HK-2 (cell line): Measurements from ENCODE around the gene PDSS1.

Source experiments
- DNase-seq: peaks from one replicate; pipeline ENCODE4 v3.0.0-alpha.2; 2018; ENCODE audit not compliant: unreplicated experiment

Gene PDSS1

GRCh38 chr10:26698909-26699308, 1.4 kb downstream of the PDSS1 start:
- no peak for DNase-seq

GRCh38 chr10:26699631-26700030, 2.1 kb downstream of the PDSS1 start:
- no peak for DNase-seq

GRCh38 chr10:26700884-26701630, 3.6 kb downstream of the PDSS1 start:
- DNase-seq = no peak

- DNase-seq = no peak
Measured at GRCh38 chr10:26703096-26703495, 5.6 kb downstream of the PDSS1 start.

GRCh38 chr10:26703974-26704373, 6.5 kb downstream of the PDSS1 start:
- DNase-seq = no peak

- DNase-seq = no peak
Measured at GRCh38 chr10:26706206-26706605, 8.7 kb downstream of the PDSS1 start.

- no peak for DNase-seq
Measured at GRCh38 chr10:26706936-26707335, 9.4 kb downstream of the PDSS1 start.

- DNase-seq = no peak
Measured at GRCh38 chr10:26711324-26711723, 13.8 kb downstream of the PDSS1 start.

- DNase-seq = no peak
Measured at GRCh38 chr10:26714415-26715136, 17.1 kb downstream of the PDSS1 start.

- DNase-seq = no peak
Measured at GRCh38 chr10:26715137-26715487, 17.6 kb downstream of the PDSS1 start.

GRCh38 chr10:26717476-26717875, 20.0 kb downstream of the PDSS1 start:
- DNase-seq = no peak

GRCh38 chr10:26721561-26721960, 24.1 kb downstream of the PDSS1 start:
- no peak for DNase-seq

- no peak for DNase-seq
Measured at GRCh38 chr10:26723016-26723415, 25.5 kb downstream of the PDSS1 start.

- DNase-seq = peak; percentile 14
Measured at GRCh38 chr10:26725837-26726727, 28.6 kb downstream of the PDSS1 start.

- DNase-seq = no peak
Measured at GRCh38 chr10:26727005-26727404, 29.5 kb downstream of the PDSS1 start.

- no peak for DNase-seq
Measured at GRCh38 chr10:26728957-26729356, 31.5 kb downstream of the PDSS1 start.

GRCh38 chr10:26729395-26729794, 31.9 kb downstream of the PDSS1 start:
- no peak for DNase-seq

- no peak for DNase-seq
Measured at GRCh38 chr10:26730552-26730951, 33.1 kb downstream of the PDSS1 start.

GRCh38 chr10:26733750-26734568, 36.5 kb downstream of the PDSS1 start:
- no peak for DNase-seq

GRCh38 chr10:26735435-26735834, 37.9 kb downstream of the PDSS1 start:
- no peak for DNase-seq

GRCh38 chr10:26737730-26738129, 40.2 kb downstream of the PDSS1 start:
- DNase-seq = peak; percentile 20
